Hepatocyte (in vitro differentiated cells): ENCODE measurements around the gene C1QTNF8.

Experiments
- EZH2 ChIP-seq: fragments of 200-600 bp; sonication (generic); IDR thresholded peaks from 2 replicates; pipeline ENCODE4 v1.6.1; 2016; ENCODE audit warnings: antibody characterized with exemption, mild to moderate bottlenecking, borderline replicate concordance
- EZH2phosphoT487 ChIP-seq: fragments of 200-600 bp; sonication (generic); IDR thresholded peaks from one replicate; pipeline ENCODE4 v1.6.1; 2018; ENCODE audit warnings: antibody characterized with exemption, mild to moderate bottlenecking, low read depth, moderate library complexity; ENCODE audit not compliant: unreplicated experiment, severe bottlenecking
- TF ChIP-seq, protein P1 (sequence below): fragments of 200-600 bp; sonication (generic); IDR thresholded peaks from 2 replicates; pipeline ENCODE4 v1.5.1; 2016; ENCODE audit warnings: antibody characterized with exemption, mild to moderate bottlenecking; ENCODE audit not compliant: poor library complexity

DNA sequence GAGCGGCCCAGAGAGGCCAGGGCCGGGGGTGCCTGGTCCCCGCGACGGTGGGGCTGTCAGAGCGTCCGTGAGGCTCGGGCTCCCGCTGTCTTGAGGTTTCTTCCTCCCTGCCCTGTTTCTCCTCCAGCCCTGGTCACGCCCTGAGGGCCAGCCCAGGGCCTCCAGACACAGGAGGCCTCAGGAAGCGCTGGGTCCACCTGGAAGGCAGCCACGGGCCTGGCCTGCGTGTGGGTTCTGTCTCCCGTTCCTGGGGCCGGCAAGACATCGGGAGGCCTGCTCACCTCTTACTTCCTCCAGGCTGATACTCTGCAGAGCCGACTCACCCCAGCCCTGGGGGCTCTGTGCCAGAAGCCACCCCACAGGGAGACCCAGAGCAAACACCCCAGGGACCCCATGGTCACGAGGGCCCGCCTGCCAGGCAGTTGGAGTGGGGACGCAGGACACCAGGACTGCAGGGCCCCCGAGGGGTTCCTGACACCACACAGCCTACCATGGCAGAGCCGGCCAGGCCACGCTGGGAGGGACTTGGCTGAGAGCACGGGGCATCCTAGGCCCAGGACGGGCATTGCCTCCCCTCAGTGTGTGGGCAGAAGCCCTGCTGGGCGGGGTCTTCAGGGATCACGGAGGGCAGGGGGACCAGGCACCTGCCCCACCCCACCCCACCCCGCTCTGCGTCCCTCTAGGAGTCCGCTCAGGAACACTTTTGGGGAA lies 37.9 kb upstream of the C1QTNF8 start:
- TF ChIP-seq, protein P1, sequence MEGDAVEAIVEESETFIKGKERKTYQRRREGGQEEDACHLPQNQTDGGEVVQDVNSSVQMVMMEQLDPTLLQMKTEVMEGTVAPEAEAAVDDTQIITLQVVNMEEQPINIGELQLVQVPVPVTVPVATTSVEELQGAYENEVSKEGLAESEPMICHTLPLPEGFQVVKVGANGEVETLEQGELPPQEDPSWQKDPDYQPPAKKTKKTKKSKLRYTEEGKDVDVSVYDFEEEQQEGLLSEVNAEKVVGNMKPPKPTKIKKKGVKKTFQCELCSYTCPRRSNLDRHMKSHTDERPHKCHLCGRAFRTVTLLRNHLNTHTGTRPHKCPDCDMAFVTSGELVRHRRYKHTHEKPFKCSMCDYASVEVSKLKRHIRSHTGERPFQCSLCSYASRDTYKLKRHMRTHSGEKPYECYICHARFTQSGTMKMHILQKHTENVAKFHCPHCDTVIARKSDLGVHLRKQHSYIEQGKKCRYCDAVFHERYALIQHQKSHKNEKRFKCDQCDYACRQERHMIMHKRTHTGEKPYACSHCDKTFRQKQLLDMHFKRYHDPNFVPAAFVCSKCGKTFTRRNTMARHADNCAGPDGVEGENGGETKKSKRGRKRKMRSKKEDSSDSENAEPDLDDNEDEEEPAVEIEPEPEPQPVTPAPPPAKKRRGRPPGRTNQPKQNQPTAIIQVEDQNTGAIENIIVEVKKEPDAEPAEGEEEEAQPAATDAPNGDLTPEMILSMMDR = no peak
- TF ChIP-seq EZH2 (no peak), EZH2phosphoT487 (no peak)
